ENCODE results near the gene NSD1. TPM values are rescaled to one million over a fixed set of nuclear protein-coding genes. Genes with fewer than 3 reads are reported as not detected.
A peak's percentile ranks its signal among the peaks of the same experiment; 100 is the strongest.

Gene NSD1
- total RNA-seq, 4 donors from 2014 or later: 25.4 to 32.7 (median 29.0) TPM

DNA sequence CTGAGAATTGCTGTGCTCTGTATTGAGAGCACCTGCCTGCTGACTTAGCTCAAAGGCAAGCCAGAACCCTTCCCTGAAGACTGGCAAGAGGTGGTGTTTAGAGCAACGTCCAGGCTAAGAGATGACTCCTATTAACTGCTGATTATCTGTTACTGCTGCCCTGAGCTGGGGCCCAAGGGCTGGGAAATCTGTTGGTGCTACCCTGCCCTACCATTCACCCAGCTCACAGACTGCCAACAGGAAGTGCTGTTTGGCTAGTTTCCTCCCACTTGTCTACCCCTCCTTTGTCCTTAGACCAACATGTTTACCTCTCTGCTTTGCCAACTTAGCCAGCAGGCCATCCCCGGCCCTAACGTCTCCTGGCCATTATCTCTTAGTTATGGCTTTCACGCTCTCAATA lies 163.0 kb downstream of the NSD1 start:
- peaks cover 5 to 45% of the 10 kb centered on the region in 2 donors for H3K36me3 ChIP-seq

DNA sequence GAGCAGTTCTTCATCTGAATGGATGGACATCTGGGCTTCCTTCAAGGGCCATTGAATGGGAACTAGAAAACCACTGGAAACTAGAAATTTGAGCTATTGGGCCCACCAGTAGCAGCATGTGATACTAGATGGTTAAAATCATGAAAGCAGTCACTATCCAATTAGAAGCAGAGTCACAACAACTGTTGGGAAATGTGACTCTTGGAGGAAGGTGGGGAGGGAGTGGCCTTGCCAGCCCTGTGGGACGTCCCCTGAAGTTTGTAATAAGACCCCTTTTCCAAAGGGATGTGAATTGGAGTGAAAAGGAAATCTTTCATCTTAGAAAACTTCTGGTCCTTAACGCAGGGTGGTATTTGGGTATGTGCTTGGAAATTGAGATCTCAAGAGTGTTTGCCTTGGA lies 164.3 kb downstream of the NSD1 start:
- Histone ChIP-seq H3K9me3 (no peaks in the 10 kb centered on the region), H3K4me3 (no peak overlapping the region), H3K27me3 (no peaks in the 10 kb centered on the region), H3K27ac (peak overlapping the region in 1 of 4 donors; percentile 92), H3K36me3 (peaks cover 5 to 31% of the 10 kb centered on the region in 2 donors), H3K4me1 (peaks cover 24 to 32% of the 10 kb centered on the region in 2 donors)
- TF ChIP-seq, protein P1, sequence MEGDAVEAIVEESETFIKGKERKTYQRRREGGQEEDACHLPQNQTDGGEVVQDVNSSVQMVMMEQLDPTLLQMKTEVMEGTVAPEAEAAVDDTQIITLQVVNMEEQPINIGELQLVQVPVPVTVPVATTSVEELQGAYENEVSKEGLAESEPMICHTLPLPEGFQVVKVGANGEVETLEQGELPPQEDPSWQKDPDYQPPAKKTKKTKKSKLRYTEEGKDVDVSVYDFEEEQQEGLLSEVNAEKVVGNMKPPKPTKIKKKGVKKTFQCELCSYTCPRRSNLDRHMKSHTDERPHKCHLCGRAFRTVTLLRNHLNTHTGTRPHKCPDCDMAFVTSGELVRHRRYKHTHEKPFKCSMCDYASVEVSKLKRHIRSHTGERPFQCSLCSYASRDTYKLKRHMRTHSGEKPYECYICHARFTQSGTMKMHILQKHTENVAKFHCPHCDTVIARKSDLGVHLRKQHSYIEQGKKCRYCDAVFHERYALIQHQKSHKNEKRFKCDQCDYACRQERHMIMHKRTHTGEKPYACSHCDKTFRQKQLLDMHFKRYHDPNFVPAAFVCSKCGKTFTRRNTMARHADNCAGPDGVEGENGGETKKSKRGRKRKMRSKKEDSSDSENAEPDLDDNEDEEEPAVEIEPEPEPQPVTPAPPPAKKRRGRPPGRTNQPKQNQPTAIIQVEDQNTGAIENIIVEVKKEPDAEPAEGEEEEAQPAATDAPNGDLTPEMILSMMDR (IDR thresholded peaks at IDR 0.05 in 4 of 5, conservative IDR thresholded peaks at IDR 0.05 in 1 of 5): no peak
- TF ChIP-seq POLR2A (IDR thresholded peaks at IDR 0.05): no peak
- intact Hi-C loops (cut with DNase I; ENCODE audit: low total_unique reads): no loop called here
- DNase-seq (no peak), ATAC-seq (no peak)
- in situ Hi-C loops (cut with MboI; ENCODE audit: low sequenced_read_pairs in 4 of 4): no loop called here

More for the DNA sequence above, 163.0 kb downstream of the NSD1 start:
- Histone ChIP-seq H3K9me3 (no peaks in the 10 kb centered on the region), H3K4me1 (peaks cover 11 to 20% of the 10 kb centered on the region in 2 donors), H3K27me3 (no peaks in the 10 kb centered on the region), H3K4me3 (no peak overlapping the region), H3K27ac (peak overlapping the region in 2 of 4 donors; percentile 16 to 23)
- in situ Hi-C loops (cut with MboI; ENCODE audit: low sequenced_read_pairs in 4 of 4): no loop called here
- ATAC-seq (no peak), DNase-seq (no peak)
- TF ChIP-seq, protein P1 (IDR thresholded peaks at IDR 0.05 in 4 of 5, conservative IDR thresholded peaks at IDR 0.05 in 1 of 5): no peak
- no peak for TF ChIP-seq POLR2A (IDR thresholded peaks at IDR 0.05)
- intact Hi-C loops (cut with DNase I; ENCODE audit: low total_unique reads): no loop called here

DNA sequence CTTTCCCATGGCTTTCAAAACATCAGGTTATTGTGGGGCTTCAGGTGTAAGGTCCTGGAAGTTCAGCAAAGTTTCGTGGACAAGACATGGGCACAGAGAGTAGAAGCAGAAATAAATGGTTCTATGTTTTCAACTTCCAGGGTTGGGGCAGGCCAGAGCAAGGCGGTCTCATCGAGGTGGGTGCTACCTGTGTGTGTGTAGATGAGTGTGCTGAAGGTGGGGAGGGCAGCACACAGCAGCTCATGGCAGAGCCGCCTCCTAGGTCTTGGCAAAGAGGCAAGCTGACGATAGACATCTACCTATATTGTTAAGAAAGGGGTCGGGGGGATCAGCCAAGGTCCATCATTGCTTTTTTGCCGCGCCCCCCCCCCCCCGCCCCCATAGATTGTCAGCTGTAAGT lies 166.1 kb downstream of the NSD1 start:
- no peaks in the 10 kb centered on the region for H3K27me3 ChIP-seq
- intact Hi-C loops (cut with DNase I; ENCODE audit: low total_unique reads): loop anchor here (5.0 kb wide), 1 partner anchor 167 kb away; the partner anchor contains the start of gene NSD1
- DNase-seq (no peak), ATAC-seq (no peak)
- no peak overlapping the region for H3K4me3 ChIP-seq
- H3K9me3 ChIP-seq: no peaks in the 10 kb centered on the region
- H3K27ac ChIP-seq: peak overlapping the region; percentile 83 to 95 (median 92)
- in situ Hi-C loops (cut with MboI; ENCODE audit: low sequenced_read_pairs in 4 of 4): loop anchor here in 1 of 4 donors (10.0 kb wide), 1 partner anchor 175 kb away; no protein-coding TSS in a partner anchor
- TF ChIP-seq, protein P1 (IDR thresholded peaks at IDR 0.05 in 4 of 5, conservative IDR thresholded peaks at IDR 0.05 in 1 of 5): no peak
- no peak for TF ChIP-seq POLR2A (IDR thresholded peaks at IDR 0.05)
- peaks cover 3 to 14% of the 10 kb centered on the region in 2 donors for H3K36me3 ChIP-seq
- peaks cover 31 to 38% of the 10 kb centered on the region in 2 donors for H3K4me1 ChIP-seq

DNA sequence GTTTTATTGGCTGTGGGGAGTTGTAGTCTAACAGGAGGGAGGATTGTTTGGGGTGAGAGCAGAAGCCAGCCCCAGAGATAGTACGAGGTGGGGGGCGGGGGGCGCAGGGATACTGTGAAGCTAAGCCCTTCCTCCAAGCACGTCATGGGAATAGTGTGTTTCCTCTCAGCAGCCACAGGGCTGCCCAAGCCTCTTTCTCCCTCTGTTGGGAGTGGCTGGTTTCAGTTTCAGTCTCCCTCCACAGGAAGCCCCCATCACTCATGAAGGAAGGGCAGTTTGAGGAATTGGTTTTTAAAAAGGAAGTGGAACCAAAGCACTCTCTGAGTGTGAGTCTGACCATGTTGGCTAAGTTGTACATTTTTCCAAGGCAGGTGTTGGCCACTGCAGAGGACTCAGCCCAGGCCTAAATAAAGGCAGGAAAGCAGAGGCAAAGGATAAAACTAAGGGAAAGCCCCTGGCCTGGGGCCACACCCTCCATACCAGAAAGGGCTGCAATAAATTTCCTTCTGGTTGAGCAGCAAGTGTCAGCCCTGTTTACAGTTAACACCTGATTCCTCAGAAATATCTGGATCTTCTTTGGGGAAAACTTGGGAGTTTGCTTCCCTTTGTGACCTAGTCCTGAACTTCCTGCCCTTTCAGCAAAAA lies 166.8 kb downstream of the NSD1 start:
- H3K4me3 ChIP-seq: no peak overlapping the region
- peaks cover 38 to 41% of the 10 kb centered on the region in 2 donors for H3K4me1 ChIP-seq
- DNase-seq (no peak), ATAC-seq (no peak)
- no peaks in the 10 kb centered on the region for H3K9me3 ChIP-seq
- peaks cover 0 to 10% of the 10 kb centered on the region in 2 donors for H3K36me3 ChIP-seq
- H3K27ac ChIP-seq: peak overlapping the region; percentile 83 to 95 (median 92)
- intact Hi-C loops (cut with DNase I; ENCODE audit: low total_unique reads) (loop anchor here (5.0 kb wide), 1 partner anchor 168 kb away; the partner anchor contains the start of gene NSD1), in situ Hi-C loops (cut with MboI; ENCODE audit: low sequenced_read_pairs in 4 of 4) (loop anchor here in 1 of 4 donors (10.0 kb wide), 1 partner anchor 176 kb away; no protein-coding TSS in a partner anchor)
- TF ChIP-seq, protein P1 (IDR thresholded peaks at IDR 0.05 in 4 of 5, conservative IDR thresholded peaks at IDR 0.05 in 1 of 5): peak in 1 of 5 experiments; percentile 22
- no peak for TF ChIP-seq POLR2A (IDR thresholded peaks at IDR 0.05)
- H3K27me3 ChIP-seq: no peaks in the 10 kb centered on the region

All from gastrocnemius medialis (tissue), 4 donors.